CD4-positive, alpha-beta T cell treated with Interleukin-6 at 100 ng/mL for 8 hours (primary cell): ENCODE data around the gene RGS18.
"Not testable (repeated sequence)": the region's sequence is repeated elsewhere in the genome, so short reads cannot be mapped to it uniquely, and the experiment has no call there.

Source experiments
- DNase-seq: peaks from one replicate; pipeline ENCODE4 v3.0.0-alpha.2; 2020; ENCODE audit warnings: mixed read lengths, low spot score

RGS18 gene

DNA sequence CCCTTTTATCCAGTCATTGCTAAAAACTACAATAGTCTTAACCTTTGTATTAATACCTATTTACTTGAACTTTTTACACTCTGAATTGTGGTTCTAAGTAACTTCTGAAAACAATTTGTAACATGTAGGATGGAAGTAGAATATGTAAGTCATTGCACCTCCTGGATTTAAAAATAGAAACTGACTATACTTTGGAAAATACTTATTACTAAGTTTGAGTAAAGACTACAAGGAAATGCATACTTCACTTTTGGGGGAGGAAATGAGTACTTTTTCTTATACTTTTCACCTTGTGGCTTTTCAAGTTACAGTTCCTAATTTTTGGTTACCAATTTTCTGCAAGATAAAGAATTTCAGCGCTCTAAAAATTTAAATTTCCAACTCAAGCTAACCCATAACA lies 8.7 kb downstream of the RGS18 start:
- no peak for DNase-seq

DNA sequence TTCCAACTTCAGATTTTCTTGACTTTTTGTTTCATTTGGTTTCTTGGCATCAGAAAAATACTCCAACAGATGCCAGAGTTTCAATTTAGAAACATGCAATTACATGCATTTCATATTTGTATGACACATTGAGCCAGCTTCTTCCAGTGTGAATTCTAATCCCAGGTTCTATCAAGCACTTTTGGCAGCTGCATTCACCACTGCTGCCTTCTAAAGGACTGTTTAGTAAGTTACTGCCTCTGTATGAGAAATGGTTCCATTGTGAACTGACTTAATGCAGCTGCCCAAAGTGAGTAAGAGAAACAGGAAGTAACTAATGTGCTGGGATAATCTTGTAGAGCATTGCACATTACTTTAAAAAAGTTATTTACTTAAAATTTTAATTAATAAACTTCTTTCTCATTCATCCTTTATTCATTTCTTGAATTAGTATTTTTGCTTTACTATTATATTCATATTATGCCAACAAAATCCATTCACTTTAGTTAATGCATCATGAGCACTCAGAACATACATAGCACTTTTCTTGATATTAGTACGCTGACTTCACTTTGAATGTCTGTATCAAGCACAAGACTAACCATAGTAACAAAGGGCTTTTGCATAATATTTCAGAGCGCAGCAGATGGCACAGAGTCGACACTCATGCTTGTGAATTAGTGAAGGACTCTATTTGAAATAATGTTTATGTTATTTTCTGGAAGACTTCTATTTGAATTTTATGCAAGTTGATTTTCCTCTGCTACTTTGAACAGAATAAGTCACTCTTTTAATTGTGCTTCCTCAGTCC lies 9.8 kb downstream of the RGS18 start:
- DNase-seq: no peak

DNA sequence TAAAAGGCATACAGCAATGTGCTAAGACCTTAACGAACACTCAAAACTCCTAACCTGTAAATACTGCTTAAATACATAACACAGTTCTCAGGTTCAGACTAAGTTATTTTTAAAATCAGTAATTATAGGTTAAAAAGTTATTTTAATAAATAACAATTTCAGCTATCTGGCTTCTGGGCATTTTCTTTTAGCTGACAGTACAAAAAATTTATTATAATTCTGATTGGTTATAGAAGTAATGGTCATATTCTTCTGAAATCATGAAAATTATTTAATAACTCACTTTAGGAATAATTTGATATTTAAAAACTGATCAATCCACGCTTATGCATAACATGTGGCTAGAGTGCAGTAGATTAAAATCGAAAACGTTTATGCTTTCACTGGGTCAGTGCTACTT lies 10.7 kb downstream of the RGS18 start:
- DNase-seq: no peak

DNA sequence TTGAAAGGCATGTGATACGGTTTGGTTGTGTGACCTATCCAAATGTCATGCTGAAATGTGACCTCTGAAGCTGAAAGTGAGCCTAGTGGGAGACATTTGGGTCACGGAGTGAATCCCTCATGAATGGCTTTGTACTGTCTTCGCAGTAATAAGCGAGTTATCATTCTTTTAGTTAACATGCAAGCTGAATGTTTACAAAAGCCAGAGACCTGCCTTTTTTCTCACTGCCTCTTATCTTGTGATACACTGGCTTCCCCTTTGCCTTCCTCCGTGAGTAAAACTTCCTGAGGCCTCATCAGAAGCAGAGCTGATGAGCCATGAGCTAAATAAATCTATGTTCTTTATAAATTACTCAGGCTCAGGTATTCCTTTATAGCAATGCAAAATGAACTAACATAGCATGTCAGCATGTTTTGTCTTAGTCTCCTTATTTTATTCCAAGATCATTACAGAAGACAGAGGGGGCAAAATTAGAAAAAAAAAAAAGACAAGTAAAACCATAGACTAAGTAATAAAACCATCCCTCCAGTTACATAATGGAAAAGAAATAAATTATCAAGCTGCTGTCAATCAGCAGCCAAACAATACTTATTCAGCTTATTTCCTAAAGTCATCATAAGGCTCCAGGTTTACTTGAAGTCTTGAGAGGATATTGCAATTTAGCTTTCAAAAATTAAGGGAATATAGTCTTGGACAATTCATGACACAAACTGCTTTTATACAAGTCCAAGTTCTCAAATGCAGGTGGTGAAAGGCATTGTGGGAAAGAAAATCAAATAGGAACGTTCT lies 12.1 kb downstream of the RGS18 start:
- DNase-seq: no peak

DNA sequence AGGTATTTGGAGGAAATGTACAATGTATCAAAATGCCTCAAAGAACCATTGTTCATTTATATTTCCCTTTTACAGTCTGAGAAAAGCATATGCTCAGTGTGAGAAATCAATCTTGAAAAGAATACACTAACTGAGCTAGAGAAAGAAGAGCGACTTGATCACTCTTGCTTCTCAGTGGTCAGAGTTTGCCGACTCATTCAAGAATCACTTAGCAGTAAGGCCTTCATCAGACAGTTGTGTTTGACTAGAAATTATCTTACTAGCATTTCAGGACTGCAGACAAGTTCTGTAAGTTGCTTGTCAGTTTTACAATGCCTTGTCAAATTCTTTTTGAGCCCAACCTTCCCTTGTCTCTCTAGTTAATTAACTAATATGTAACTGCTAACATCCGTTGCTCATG lies 12.9 kb downstream of the RGS18 start:
- no peak for DNase-seq

DNA sequence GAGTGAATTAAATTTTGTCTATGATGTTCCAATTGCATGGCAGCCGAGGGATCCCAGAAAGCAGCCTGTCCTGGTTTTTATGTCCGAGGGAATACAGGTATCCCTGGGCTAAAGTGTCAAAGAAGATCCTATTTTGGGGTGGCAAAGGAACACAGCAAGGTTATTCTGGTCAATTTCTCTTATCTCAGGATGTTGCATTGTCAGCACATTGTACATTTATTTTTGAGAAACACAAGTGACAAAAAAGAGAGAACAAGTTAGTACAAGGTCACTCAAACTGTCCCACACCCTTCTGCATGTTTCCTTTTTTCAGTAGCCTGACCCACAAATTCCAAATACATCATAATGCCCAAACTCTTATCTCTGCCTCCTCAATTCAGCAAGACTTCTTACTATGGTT lies 17.7 kb downstream of the RGS18 start:
- no peak for DNase-seq

DNA sequence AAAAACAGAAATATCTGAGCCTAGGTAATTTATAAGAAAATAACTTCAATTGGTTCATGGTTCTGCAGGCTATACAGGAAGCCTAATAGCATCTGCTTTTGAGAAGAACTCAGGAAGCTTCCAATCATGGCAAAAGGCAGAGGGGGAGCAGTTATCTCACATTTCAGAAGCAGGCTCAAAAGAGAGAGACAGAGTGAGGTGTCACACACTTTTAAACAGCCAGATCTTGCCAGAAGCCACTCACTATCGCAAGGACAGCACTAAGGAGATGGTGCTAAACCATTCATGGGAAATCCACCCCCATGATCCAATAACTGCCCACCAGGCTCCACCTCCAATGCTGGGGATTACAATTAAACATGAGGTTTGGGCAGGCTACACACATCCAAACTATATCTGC lies 25.5 kb downstream of the RGS18 start:
- DNase-seq: no peak

DNA sequence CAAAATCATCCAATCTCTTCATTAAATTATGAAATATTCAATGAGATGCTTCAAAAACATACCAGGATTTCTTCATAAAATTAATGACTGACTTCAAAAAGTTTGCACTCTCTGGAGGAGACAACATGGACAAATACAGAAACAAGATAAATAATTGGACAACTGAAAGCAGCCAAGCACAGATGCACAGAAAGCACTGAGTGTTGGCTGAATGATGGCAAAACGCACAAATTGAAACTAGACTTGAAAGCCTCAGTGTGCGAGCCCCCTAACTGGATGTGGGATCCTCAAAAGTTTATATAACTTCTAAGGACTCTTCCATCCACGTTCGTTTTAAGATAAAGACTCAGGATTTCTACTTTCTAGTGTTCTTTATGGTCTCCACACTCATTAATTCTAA lies 27.9 kb downstream of the RGS18 start:
- DNase-seq: no peak

DNA sequence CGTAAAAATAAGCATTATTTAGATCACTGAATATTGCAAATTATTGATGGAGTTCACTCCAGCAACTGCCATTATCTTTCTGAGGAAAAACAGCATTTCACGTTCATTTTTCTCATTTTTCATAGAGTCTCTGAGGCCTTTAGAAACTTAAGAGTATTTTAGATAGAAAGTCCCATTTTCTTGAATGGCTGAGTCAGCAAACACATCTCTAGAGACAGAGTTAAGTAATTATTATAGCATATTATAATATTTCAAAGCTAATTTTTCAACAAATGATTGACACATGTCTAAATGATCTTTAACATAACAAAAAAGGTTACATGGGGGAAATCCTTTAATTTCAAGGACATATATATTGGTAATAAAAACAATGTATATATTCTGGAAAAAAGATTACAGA lies 31.8 kb downstream of the RGS18 start:
- DNase-seq: no peak

DNA sequence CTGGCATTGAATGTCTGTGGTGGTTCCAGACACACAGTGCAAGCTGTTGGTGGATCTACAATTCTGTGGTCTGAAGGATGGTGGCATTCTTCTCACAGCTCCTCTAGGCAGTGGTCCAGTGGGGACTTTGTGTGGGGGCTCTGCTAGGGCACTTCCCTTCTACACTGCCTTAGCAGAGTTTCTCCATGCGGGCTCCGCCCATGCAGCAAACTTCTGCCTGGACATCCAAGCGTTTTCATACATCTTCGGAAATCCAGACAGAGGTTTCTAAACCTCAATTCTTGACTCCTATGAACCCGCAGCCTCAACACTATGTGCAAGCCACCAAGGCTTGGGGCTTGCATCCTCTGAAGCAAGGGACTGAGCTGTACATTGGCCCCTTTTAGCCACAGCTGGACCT lies 43.0 kb downstream of the RGS18 start:
- no peak for DNase-seq

DNA sequence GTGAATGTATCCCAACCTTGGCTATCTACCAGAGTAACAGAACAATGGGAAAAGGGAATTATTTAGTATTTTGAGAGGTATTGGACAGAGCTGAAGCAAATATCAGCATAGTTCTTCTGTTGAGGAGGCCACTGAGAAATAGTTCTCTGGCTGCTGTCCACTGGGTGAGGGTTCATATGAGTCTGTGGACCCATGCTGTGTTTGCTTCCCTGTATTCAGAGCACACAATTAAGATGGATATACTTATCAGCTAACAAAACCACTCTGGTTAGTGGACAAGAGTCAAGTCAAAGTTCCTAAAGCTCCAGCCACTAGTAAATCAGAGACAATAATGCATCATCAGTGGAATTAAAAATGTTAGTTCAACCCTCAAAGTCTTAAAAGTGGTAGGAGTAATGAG lies 66.1 kb downstream of the RGS18 start:
- DNase-seq: no peak

DNA sequence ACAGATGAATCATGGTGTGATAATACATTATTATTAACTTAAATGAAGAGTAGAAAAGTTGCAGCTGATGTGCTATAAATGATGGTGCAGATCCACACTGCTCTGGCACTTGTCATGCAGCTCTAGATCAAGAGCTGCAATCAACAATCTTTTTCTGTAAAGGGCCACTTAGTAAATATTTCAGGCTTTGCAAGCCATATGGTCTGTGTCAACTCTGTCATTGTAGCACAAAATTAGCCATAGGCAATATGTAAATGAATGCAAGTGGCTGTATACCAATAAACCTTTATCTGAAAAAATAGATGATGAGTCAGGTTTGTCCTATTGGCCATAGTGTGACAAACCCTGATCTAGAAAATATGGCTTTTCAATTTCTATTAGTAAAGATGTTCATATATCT lies 66.6 kb downstream of the RGS18 start:
- DNase-seq: no peak

DNA sequence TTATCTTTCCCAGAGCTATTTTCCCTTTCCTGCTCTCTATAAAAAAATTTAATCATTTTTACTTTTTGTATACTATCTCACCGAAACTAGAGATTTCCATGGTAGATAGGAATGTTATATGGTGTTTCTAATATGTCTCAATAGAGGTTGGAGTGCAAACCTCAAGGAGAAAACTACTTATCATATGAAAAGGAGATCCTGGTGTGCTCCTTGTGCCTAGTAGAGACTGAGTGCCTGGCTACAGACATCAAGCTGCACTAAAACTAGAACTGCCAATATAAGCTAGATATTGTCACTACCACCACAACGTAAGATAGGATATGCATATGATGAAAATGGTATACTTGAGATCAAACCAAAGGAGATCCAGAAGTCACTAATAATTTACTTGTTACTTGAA lies 67.0 kb downstream of the RGS18 start:
- no peak for DNase-seq

DNA sequence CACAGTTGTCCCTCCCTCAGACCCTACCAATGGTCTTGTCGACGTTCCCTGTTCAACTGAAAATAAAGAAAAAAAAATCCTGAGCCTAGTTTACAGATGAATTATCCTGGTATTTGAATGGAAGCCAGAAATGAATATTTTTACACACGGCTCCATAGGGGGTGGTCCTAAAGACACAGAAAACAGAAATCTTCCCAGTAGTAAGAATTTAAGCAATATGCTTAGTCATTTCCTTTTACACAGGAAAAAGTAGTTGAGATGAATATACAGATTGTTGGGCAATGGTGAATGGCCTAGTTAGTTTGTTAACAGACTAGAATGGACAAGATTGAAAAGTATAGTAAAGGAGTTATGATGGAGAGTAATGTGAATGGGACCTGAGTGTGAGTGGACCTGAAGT lies 67.4 kb downstream of the RGS18 start:
- DNase-seq: no peak

DNA sequence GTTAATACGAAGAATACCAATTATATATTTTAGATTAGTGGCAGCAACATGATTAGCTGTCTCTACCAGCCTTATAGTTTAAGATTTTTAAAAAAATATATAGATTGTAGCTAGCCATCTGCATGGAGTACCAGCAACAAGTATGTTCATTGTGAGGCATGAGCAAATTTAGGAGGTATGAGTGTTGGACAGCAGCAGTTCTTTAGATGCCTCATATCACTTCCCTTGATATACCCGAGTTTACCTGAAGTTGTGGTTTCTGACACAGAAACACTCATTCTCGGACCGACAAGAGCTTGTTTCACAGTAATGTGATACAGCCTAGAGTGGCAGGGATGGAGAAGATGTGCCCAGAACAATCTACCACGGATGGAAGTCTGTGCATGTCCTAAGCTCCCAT lies 69.1 kb downstream of the RGS18 start:
- no peak for DNase-seq

DNA sequence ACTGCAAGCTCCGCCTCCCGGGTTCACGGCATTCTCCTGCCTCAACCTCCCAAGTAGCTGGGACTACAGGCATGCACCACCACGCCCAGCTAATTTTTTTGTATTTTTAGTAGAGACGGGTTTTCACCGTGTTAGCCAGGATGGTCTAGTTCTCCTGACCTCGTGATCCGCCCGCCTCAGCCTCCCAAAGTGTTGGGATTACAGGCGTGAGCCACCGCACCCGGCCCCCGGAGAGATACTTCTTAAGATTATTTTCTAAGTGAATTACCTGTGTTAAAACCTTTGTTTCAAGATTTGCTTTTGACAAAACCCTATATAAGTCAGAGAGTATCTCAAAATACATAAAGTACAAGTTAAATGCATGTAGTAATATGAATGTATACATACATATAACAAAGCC lies 69.7 kb downstream of the RGS18 start:
- DNase-seq: not testable (repeated sequence)

DNA sequence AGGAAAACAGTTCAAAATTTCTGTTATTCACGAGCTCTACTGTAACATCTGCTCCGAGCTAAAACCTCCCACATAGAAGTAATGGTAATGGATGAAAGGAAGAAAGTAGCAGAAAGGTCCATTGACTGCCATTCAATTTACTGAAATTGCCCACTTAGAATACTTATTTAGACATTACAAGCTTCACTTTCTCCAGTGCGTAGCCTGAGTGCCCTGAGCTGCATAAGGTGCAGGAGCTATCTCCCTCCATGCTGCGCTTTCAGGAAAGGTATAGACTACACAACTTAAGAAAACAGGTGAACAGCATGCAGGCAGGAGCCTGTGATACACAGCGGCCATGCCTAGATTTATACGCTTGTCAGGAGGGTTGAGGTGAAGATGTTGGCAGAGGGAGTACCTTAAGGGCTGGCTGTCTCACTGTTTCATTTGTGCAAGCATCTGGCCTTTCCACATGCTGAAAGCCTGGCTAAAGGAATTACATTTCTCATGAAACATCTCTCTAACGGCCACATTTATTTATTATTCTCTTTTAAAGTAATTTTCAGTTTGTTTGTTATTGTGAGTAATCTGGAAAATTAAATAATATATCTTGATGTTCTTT lies 74.7 kb downstream of the RGS18 start:
- DNase-seq: no peak

DNA sequence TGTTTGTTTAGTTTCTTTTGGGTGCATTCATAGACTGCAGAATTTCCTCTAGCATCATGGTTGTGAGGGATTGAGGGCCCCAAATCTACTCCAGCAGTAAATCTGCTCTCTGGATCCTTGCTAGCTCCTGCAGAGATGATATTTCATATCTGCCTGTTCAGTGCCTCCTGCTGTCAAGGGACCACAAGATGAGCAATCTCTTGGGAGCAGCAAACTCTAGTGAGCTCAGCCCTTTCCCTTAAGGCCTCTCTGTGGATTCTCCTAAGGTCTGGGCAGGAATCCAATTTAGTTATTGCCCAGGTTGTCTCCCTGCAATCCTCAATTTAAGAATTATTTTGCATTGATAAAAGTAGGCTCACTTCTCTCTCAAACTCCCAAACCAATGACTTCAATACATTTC lies 76.9 kb downstream of the RGS18 start:
- DNase-seq: no peak
